Measurements from ENCODE around the gene EEF1G.

Gene EEF1G

DNA sequence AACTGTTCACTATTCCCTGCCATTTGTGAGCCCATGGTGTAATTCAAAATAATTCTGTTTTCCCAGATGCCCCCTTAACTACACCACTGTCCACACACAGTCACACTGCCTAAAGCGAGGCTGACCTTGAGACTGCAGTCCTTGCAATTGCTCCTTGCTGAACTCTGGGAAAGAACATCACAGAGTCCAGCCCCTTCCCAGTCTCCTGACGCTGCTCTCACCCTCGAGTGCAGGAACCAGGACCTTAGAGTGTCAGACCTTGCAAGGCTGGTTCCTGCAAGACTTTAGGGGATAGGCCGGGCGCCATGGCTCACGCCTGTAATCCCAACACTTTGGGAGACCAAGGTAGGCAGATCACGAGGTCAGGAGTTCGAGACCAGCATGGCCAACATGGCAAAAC, 60.7 kb downstream of the EEF1G start:
- no peak for DNase-seq
- no peaks in the 10 kb centered on the region for H3K9me3 ChIP-seq
- H3K27me3 ChIP-seq = no peaks in the 10 kb centered on the region
- peaks cover 3% of the 10 kb centered on the region; the same call in 1 of the 2 replicates for H3K4me1 ChIP-seq
- H3K4me3 ChIP-seq (ENCODE audit: low read depth, low read length) = no peak overlapping the region
- no peaks in the 10 kb centered on the region for H3K36me3 ChIP-seq
- TF ChIP-seq, protein P1, sequence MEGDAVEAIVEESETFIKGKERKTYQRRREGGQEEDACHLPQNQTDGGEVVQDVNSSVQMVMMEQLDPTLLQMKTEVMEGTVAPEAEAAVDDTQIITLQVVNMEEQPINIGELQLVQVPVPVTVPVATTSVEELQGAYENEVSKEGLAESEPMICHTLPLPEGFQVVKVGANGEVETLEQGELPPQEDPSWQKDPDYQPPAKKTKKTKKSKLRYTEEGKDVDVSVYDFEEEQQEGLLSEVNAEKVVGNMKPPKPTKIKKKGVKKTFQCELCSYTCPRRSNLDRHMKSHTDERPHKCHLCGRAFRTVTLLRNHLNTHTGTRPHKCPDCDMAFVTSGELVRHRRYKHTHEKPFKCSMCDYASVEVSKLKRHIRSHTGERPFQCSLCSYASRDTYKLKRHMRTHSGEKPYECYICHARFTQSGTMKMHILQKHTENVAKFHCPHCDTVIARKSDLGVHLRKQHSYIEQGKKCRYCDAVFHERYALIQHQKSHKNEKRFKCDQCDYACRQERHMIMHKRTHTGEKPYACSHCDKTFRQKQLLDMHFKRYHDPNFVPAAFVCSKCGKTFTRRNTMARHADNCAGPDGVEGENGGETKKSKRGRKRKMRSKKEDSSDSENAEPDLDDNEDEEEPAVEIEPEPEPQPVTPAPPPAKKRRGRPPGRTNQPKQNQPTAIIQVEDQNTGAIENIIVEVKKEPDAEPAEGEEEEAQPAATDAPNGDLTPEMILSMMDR (IDR thresholded peaks at IDR 0.05; ENCODE audit: low read depth, low read length) = no peak
